Measurements from ENCODE around the gene TNPO2. TPM values are rescaled to one million over a fixed set of nuclear protein-coding genes. Genes with fewer than 3 reads are reported as not detected.

Gene TNPO2
- total and polyA plus RNA-seq, 2 of the 13 experiments (the other 11 are each of a cell fraction or from before 2014, with no cell fraction given) = 31.7 to 61.0 TPM

GRCh38 chr19:12766051-12766521 lies 42.4 kb upstream of the TNPO2 start (continued):
- TF ChIP-seq CEBPB (IDR thresholded peaks at IDR 0.05; ENCODE audit: borderline replicate concordance, low read depth, low read length) (no peak), ZNF367 (CRISPR knock-in tag; IDR thresholded peaks at IDR 0.05; ENCODE audit: borderline replicate concordance) (no peak), ZSCAN25 (CRISPR knock-in tag; IDR thresholded peaks at IDR 0.05) (peak; percentile 57; the same call in 1 of the 2 replicates), ZNF383 (CRISPR knock-in tag; IDR thresholded peaks at IDR 0.05; ENCODE audit: borderline replicate concordance) (no peak), MLLT10 (CRISPR knock-in tag; IDR thresholded peaks at IDR 0.05) (no peak), BORCS8-MEF2B (CRISPR knock-in tag; IDR thresholded peaks at IDR 0.05) (0 out of 2 replicates have a peak, but pooled peaks have one; percentile 20), ZFY (CRISPR knock-in tag; IDR thresholded peaks at IDR 0.05) (peak; percentile 26; the same call in 1 of the 2 replicates), ARNT2 (CRISPR knock-in tag; IDR thresholded peaks at IDR 0.05; ENCODE audit: low read depth) (no peak), NKX3-1 (CRISPR knock-in tag; IDR thresholded peaks at IDR 0.05) (no peak), ZFP36L2 (CRISPR knock-in tag; IDR thresholded peaks at IDR 0.05) (no peak), GPN1 (CRISPR knock-in tag; IDR thresholded peaks at IDR 0.05; ENCODE audit: borderline replicate concordance) (no peak), ATF7 (IDR thresholded peaks at IDR 0.05) (no peak), ATF7 (CRISPR knock-in tag; IDR thresholded peaks at IDR 0.05) (no peak), POLR2A (IDR thresholded peaks at IDR 0.05; ENCODE audit: insufficient read depth in 1 of 2, low read depth in 2 of 2, low read length in 2 of 2) (0 out of 4 replicates have a peak, but pooled peaks of 1 of the 2 experiments have one; percentile 32), ZBTB1 (CRISPR knock-in tag; IDR thresholded peaks at IDR 0.05; ENCODE audit: borderline replicate concordance) (no peak), ARID2 (CRISPR knock-in tag; IDR thresholded peaks at IDR 0.05; ENCODE audit: borderline replicate concordance) (no peak), SMAD3 (CRISPR knock-in tag; IDR thresholded peaks at IDR 0.05) (0 out of 2 replicates have a peak, but pooled peaks have one; percentile 19), KDM1A (CRISPR knock-in tag; IDR thresholded peaks at IDR 0.05) (0 out of 2 replicates have a peak, but pooled peaks have one; percentile 10), MIER2 (CRISPR knock-in tag; IDR thresholded peaks at IDR 0.05) (0 out of 2 replicates have a peak, but pooled peaks have one; percentile 32), HOXA9 (CRISPR knock-in tag; IDR thresholded peaks at IDR 0.05; ENCODE audit: borderline replicate concordance) (no peak), ZFP82 (CRISPR knock-in tag; IDR thresholded peaks at IDR 0.05; ENCODE audit: borderline replicate concordance) (no peak)
- TF ChIP-seq, protein P1, sequence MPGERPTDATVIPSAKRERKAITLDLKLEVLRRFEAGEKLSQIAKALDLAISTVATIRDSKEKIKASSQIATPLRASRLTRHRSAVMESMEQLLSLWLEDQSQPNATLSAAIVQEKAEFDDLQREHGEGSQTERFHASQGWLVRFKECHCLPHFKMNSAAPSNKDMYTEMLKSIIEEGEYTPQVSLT (CRISPR knock-in tag; IDR thresholded peaks at IDR 0.05; ENCODE audit: borderline replicate concordance, low read depth) = no peak
- TF ChIP-seq, protein P2, sequence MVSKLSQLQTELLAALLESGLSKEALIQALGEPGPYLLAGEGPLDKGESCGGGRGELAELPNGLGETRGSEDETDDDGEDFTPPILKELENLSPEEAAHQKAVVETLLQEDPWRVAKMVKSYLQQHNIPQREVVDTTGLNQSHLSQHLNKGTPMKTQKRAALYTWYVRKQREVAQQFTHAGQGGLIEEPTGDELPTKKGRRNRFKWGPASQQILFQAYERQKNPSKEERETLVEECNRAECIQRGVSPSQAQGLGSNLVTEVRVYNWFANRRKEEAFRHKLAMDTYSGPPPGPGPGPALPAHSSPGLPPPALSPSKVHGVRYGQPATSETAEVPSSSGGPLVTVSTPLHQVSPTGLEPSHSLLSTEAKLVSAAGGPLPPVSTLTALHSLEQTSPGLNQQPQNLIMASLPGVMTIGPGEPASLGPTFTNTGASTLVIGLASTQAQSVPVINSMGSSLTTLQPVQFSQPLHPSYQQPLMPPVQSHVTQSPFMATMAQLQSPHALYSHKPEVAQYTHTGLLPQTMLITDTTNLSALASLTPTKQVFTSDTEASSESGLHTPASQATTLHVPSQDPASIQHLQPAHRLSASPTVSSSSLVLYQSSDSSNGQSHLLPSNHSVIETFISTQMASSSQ (IDR thresholded peaks at IDR 0.05; ENCODE audit: low read depth) = no peak
- TF ChIP-seq, protein P2 (CRISPR knock-in tag; IDR thresholded peaks at IDR 0.05; ENCODE audit: borderline replicate concordance) = peak; percentile 49; the same call in 1 of the 2 replicates
- TF ChIP-seq, protein P3, sequence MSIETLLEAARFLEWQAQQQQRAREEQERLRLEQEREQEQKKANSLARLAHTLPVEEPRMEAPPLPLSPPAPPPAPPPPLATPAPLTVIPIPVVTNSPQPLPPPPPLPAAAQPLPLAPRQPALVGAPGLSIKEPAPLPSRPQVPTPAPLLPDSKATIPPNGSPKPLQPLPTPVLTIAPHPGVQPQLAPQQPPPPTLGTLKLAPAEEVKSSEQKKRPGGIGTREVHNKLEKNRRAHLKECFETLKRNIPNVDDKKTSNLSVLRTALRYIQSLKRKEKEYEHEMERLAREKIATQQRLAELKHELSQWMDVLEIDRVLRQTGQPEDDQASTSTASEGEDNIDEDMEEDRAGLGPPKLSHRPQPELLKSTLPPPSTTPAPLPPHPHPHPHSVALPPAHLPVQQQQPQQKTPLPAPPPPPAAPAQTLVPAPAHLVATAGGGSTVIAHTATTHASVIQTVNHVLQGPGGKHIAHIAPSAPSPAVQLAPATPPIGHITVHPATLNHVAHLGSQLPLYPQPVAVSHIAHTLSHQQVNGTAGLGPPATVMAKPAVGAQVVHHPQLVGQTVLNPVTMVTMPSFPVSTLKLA (IDR thresholded peaks at IDR 0.05) = no peak
- TF ChIP-seq, protein P4, sequence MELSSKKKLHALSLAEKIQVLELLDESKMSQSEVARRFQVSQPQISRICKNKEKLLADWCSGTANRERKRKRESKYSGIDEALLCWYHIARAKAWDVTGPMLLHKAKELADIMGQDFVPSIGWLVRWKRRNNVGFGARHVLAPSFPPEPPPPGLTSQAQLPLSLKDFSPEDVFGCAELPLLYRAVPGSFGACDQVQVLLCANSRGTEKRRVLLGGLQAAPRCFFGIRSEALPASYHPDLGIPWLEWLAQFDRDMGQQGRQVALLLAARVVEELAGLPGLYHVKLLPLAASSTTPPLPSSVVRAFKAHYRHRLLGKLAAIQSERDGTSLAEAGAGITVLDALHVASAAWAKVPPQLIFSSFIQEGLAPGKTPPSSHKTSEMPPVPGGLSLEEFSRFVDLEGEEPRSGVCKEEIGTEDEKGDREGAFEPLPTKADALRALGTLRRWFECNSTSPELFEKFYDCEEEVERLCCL (CRISPR knock-in tag; IDR thresholded peaks at IDR 0.05; ENCODE audit: borderline replicate concordance) = no peak
